ENCODE results near the gene UNC50. TPM values are rescaled to one million over a fixed set of nuclear protein-coding genes. Genes with fewer than 3 reads are reported as not detected.

UNC50 gene
- polyA plus RNA-seq, 1 donor from 2014 or later, result 111 TPM

GRCh38 chr2:98588880-98589431 is 19.4 kb upstream of the UNC50 start:
- Histone ChIP-seq H3K79me2 (replicated peaks; ENCODE audit: insufficient read depth, low read length) (no peaks in the 10 kb centered on the region), H3K9me3 (ENCODE audit: low read length) (no peaks in the 10 kb centered on the region), H3K9me2 (ENCODE audit: insufficient read depth, low read length) (no peaks in the 10 kb centered on the region), H2AFZ (ENCODE audit: low read depth, low read length) (no peak overlapping the region), H3K27ac (ENCODE audit: low read length) (no peak overlapping the region), H3K4me2 (ENCODE audit: low read length) (no peak overlapping the region), H3K36me3 (ENCODE audit: insufficient read depth, low read length) (no peaks in the 10 kb centered on the region), H3K27me3 (ENCODE audit: insufficient read depth, low read depth, low read length) (no peaks in the 10 kb centered on the region), H3K4me3 (ENCODE audit: low read length) (no peak overlapping the region), H3F3A (ENCODE audit: insufficient read depth, low read length, poor library complexity, severe bottlenecking) (no peaks in the 10 kb centered on the region), H3K9ac (ENCODE audit: low read length) (no peak overlapping the region), H4K20me1 (ENCODE audit: insufficient read depth) (no peaks in the 10 kb centered on the region)
- TF ChIP-seq RAD21 (conservative IDR thresholded peaks at IDR 0.05), result no peak
- no peak for TF ChIP-seq EP300 (conservative IDR thresholded peaks at IDR 0.05; ENCODE audit: poor library complexity, severe bottlenecking)
- no peak for TF ChIP-seq EZH2 (IDR thresholded peaks at IDR 0.05; ENCODE audit: borderline replicate concordance, insufficient read depth, low read length, poor library complexity, severe bottlenecking)
- no peak for TF ChIP-seq MXI1 (conservative IDR thresholded peaks at IDR 0.05; ENCODE audit: poor library complexity, severe bottlenecking)
- TF ChIP-seq CTCF (IDR thresholded peaks at IDR 0.05; ENCODE audit: poor library complexity, severe bottlenecking), result no peak
- no peak for TF ChIP-seq REST (IDR thresholded peaks at IDR 0.05; ENCODE audit: borderline replicate concordance)
- no peak for TF ChIP-seq TAF1 (IDR thresholded peaks at IDR 0.05; ENCODE audit: low read depth)

- Histone ChIP-seq H3K4me2 (ENCODE audit: low read length) (no peak overlapping the region), H2AFZ (ENCODE audit: low read depth, low read length) (no peak overlapping the region), H4K20me1 (ENCODE audit: insufficient read depth) (no peaks in the 10 kb centered on the region), H3F3A (ENCODE audit: insufficient read depth, low read length, poor library complexity, severe bottlenecking) (no peaks in the 10 kb centered on the region), H3K27me3 (ENCODE audit: insufficient read depth, low read depth, low read length) (no peaks in the 10 kb centered on the region), H3K36me3 (ENCODE audit: insufficient read depth, low read length) (no peaks in the 10 kb centered on the region), H3K27ac (ENCODE audit: low read length) (no peak overlapping the region), H3K9ac (ENCODE audit: low read length) (no peak overlapping the region), H3K79me2 (replicated peaks; ENCODE audit: insufficient read depth, low read length) (no peaks in the 10 kb centered on the region), H3K9me2 (ENCODE audit: insufficient read depth, low read length) (no peaks in the 10 kb centered on the region), H3K4me3 (ENCODE audit: low read length) (no peak overlapping the region), H3K9me3 (ENCODE audit: low read length) (no peaks in the 10 kb centered on the region)
- TF ChIP-seq CTCF (IDR thresholded peaks at IDR 0.05; ENCODE audit: poor library complexity, severe bottlenecking), result no peak
- TF ChIP-seq RAD21 (conservative IDR thresholded peaks at IDR 0.05), result no peak
- TF ChIP-seq REST (IDR thresholded peaks at IDR 0.05; ENCODE audit: borderline replicate concordance), result no peak
- TF ChIP-seq SMC3 (conservative IDR thresholded peaks at IDR 0.05; ENCODE audit: poor library complexity), result no peak
- TF ChIP-seq MXI1 (conservative IDR thresholded peaks at IDR 0.05; ENCODE audit: poor library complexity, severe bottlenecking), result no peak
- TF ChIP-seq EZH2 (IDR thresholded peaks at IDR 0.05; ENCODE audit: borderline replicate concordance, insufficient read depth, low read length, poor library complexity, severe bottlenecking), result no peak
- no peak for TF ChIP-seq EP300 (conservative IDR thresholded peaks at IDR 0.05; ENCODE audit: poor library complexity, severe bottlenecking)
- TF ChIP-seq TAF1 (IDR thresholded peaks at IDR 0.05; ENCODE audit: low read depth), result no peak
- no peak for TF ChIP-seq POLR2AphosphoS5 (IDR thresholded peaks at IDR 0.05)
Measured at GRCh38 chr2:98589489-98589888, 18.9 kb upstream of the UNC50 start.

Measured in neural cell (in vitro differentiated cells).